ENCODE results near the gene ZBTB46.

- TF ChIP-seq POLR2A (IDR thresholded peaks at IDR 0.05) (no peak), CTCF (IDR thresholded peaks at IDR 0.05) (no peak)
Observed at GRCh38 chr20:63737945-63738686, 92.9 kb downstream of the ZBTB46 start.

Measured in thyroid gland (tissue), 4 donors.